SH-SY5Y (cell line): ENCODE measurements around the gene CDKL5.

ENCODE experiments used
- GATA2 ChIP-seq: IDR thresholded peaks from 2 replicates; pipeline ENCODE4 v1.6.1; 2011; ENCODE audit warnings: mild to moderate bottlenecking, low read depth, low read length
- GATA3 ChIP-seq: IDR thresholded peaks from 2 replicates; pipeline ENCODE4 v1.6.1; 2011; ENCODE audit warnings: low read depth, mild to moderate bottlenecking, low read length, moderate library complexity

GRCh38 chrX:18639280-18639679, 213.9 kb downstream of the CDKL5 start:
- TF ChIP-seq GATA2 (no peak), GATA3 (no peak)
